A549 (cell line): ENCODE measurements around the gene TMBIM1.

Experiments
- CHD2 ChIP-seq: fragments of 150-350 bp; IDR thresholded peaks from 2 replicates; pipeline ENCODE4 v1.6.1; 2014; ENCODE audit warnings: low read length; ENCODE audit not compliant: partially characterized antibody
- JUN ChIP-seq, 2 experiments: fragments of >200 bp; sonication (Bioruptor Twin); formaldehyde crosslinking; IDR thresholded peaks; 2 replicates in 1 of 2; 3 replicates in 1 of 2; pipeline ENCODE4 v1.6.1; 2016 to 2017
- PHF8 ChIP-seq: fragments of 200-600 bp; sonication (generic); IDR thresholded peaks from 2 replicates; pipeline ENCODE4 v1.6.1; 2016; ENCODE audit warnings: low read depth, mild to moderate bottlenecking, antibody characterized with exemption, moderate library complexity, borderline replicate concordance
- POLR2A ChIP-seq: IDR thresholded peaks from 2 replicates; pipeline ENCODE4 v1.6.1; 2012; ENCODE audit warnings: mild to moderate bottlenecking, low read length
- RCOR1 ChIP-seq: fragments of 150-350 bp; IDR thresholded peaks from 2 replicates; pipeline ENCODE4 v1.6.1; 2014; ENCODE audit warnings: antibody characterized with exemption, low read length, low read depth
- SMC3 ChIP-seq: fragments of >200 bp; sonication (Bioruptor Twin); formaldehyde crosslinking; IDR thresholded peaks from 3 replicates; pipeline ENCODE4 v1.6.1; 2018; ENCODE audit warnings: inconsistent platforms
- TF ChIP-seq, protein P1 (sequence below): fragments of >200 bp; sonication (Bioruptor Twin); formaldehyde crosslinking; IDR thresholded peaks from 3 replicates; pipeline ENCODE4 v1.5.1; 2016
- TF ChIP-seq, protein P2 (sequence below): IDR thresholded peaks from 2 replicates; pipeline ENCODE4 v1.6.1; 2012; ENCODE audit warnings: low read depth, borderline replicate concordance

DNA sequence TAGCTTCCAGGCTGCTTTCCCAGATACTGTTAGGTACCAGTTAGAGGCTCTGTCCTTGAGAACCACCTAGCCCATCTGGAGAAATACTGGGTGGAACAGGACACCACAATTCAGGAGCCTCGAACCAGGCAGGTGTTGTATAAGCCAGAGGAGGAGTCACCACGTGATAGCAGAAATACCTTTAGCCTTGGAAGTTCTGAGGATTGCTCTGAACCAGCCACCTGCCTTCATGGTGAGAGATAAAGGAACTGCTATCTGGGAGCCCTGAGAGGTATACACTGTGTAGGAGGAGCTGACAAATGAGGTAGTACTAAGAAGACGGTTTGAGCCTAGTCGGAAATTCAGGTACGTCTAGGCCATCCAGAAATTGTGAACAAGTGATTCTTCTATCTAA, 39.1 kb downstream of the TMBIM1 start:
- TF ChIP-seq JUN (IDR thresholded peaks at IDR 0.05), result no peak
- TF ChIP-seq PHF8, result no peak
- TF ChIP-seq, protein P1, sequence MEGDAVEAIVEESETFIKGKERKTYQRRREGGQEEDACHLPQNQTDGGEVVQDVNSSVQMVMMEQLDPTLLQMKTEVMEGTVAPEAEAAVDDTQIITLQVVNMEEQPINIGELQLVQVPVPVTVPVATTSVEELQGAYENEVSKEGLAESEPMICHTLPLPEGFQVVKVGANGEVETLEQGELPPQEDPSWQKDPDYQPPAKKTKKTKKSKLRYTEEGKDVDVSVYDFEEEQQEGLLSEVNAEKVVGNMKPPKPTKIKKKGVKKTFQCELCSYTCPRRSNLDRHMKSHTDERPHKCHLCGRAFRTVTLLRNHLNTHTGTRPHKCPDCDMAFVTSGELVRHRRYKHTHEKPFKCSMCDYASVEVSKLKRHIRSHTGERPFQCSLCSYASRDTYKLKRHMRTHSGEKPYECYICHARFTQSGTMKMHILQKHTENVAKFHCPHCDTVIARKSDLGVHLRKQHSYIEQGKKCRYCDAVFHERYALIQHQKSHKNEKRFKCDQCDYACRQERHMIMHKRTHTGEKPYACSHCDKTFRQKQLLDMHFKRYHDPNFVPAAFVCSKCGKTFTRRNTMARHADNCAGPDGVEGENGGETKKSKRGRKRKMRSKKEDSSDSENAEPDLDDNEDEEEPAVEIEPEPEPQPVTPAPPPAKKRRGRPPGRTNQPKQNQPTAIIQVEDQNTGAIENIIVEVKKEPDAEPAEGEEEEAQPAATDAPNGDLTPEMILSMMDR, result no peak
- TF ChIP-seq POLR2A, result no peak
- no peak for TF ChIP-seq CHD2
- no peak for TF ChIP-seq RCOR1
- no peak for TF ChIP-seq SMC3
- TF ChIP-seq, protein P2, sequence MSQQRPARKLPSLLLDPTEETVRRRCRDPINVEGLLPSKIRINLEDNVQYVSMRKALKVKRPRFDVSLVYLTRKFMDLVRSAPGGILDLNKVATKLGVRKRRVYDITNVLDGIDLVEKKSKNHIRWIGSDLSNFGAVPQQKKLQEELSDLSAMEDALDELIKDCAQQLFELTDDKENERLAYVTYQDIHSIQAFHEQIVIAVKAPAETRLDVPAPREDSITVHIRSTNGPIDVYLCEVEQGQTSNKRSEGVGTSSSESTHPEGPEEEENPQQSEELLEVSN, result no peak
